Measurements from ENCODE around the gene XYLB. TPM values are rescaled to one million over a fixed set of nuclear protein-coding genes. Genes with fewer than 3 reads are reported as not detected.

Gene XYLB
- 3.6 to 4.0 TPM (median 3.8 TPM) in 5 replicates for total RNA-seq (2022; extraction: Qiagen RNA extraction; ENCODE audit: low read depth)

DNA sequence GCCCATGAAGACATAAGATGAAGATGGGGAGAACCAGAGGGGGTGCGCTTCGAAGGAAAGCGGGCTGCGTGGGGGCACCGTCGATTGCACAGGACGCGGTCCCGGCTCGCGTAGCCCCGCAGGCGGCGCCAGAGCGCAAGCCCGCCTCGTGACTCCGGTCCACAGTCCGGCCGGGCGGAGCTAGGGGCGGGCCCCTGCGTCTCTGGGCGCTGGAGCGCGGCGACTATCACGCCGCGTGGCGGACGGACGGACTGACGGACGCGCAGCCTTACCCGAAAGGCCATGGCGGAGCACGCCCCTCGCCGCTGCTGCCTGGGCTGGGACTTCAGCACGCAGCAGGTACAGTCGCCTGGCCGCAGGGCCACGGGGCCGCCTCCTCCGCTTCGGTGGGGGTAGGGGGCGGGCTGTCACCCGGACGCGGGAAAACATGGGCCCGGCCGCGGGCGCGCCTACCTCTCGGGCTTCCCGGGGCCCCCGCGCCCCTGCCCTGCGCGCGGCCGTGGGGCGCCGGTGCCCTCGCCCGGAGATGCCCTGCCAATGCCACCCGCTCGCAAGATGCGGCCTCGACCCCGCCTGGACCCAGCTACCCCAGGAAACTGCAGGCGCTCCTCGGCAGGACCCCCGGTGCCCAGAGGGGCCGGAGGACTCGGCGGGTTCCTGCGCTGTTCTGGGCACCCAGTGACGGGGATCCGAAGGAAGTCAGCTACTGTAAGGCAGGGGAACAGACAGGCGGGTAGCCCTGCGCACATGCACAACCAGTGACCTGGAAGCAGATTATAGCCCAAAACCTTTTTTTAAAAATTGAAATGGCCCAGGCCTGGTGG lies at the start of gene XYLB:
TSS of gene XYLB (plus strand) at position 199 of the 824 bp plus-strand sequence. CDS start at position 283, 84 bp downstream.

DNA sequence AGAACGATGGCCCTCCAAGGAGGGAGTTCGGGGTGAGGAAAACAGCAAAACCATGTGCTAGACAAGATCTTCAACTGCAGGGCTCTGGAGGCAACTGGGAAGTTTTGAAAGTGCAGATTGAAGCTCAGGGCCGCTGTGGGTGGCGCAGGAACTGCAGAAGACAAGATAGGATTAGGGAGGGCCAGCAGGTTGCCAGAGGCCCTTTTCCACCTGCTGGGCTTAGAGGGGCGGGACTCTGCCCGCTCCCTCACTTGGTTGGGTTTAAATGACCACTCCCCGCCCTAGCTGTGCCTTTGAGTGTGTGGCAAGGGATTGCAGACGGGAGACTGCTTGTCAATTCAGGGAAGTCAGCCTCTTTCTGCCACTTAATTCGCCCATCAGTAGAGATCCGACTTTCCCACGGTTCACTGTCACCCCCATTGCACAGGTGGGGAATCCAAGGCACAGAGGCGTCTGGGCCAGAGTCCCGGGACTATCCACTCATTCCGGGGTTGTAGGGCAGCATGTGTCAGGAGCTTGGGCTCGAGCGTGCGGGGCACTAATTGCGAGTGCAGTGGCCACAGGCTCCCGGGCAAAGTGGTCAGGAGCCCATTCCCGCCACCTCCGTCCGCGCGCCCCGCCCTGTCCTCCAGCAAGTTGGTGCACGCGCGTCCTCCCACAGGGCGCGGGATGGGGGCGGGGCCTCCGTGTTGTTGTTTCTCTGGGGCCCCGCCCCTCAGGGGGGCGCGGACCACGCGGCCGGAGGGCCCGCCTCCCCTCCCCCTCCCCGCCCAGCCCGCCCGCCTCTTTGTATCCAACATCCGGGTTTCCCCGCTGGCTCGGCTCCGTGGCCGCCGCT lies 106.7 kb downstream of the XYLB start, which contains the start of gene ACVR2B:
TSS of gene ACVR2B (plus strand) at position 816 of the 838 bp plus-strand sequence. CDS start 433 bp downstream, outside the sequence.

Other genes starting within 250 kb of the XYLB start
- 39.7 to 50.2 TPM (median 46.9 TPM) in 5 replicates for gene ACAA1, start 209.7 kb upstream of the XYLB start, total RNA-seq (2022; extraction: Qiagen RNA extraction; ENCODE audit: low read depth)
- 22.8 to 26.1 TPM (median 24.8 TPM) in 5 replicates for gene MYD88, start 208.1 kb upstream of the XYLB start, total RNA-seq (2022; extraction: Qiagen RNA extraction; ENCODE audit: low read depth)
- gene OXSR1, start 181.2 kb upstream of the XYLB start, total RNA-seq (2022; extraction: Qiagen RNA extraction; ENCODE audit: low read depth) = 27.0 to 38.5 TPM (median 36.3 TPM) in 5 replicates
- 0.07 to 0.10 TPM in 2 of 5 replicates, not detected in the others for gene SLC22A13, start 81.0 kb upstream of the XYLB start, total RNA-seq (2022; extraction: Qiagen RNA extraction; ENCODE audit: low read depth)
- gene SLC22A14, start 64.5 kb upstream of the XYLB start, total RNA-seq (2022; extraction: Qiagen RNA extraction; ENCODE audit: low read depth) = not detected in 5 replicates
- 1.6 to 2.7 TPM (median 2.6 TPM) in 5 replicates for gene ACVR2B, start 107.1 kb downstream of the XYLB start, total RNA-seq (2022; extraction: Qiagen RNA extraction; ENCODE audit: low read depth)
- gene EXOG, start 149.6 kb downstream of the XYLB start, total RNA-seq (2022; extraction: Qiagen RNA extraction; ENCODE audit: low read depth) = 9.4 to 17.1 TPM (median 14.6 TPM) in 5 replicates